Neural cell (in vitro differentiated cells): Measurements from ENCODE around the gene SH3RF3. TPM values are rescaled to one million over a fixed set of nuclear protein-coding genes. Genes with fewer than 3 reads are reported as not detected.

Source experiments
- H2AFZ ChIP-seq: fragments of 200-600, 300-800 bp; sonication (generic), shearing (Covaris generic); 2 replicates; pipeline ENCODE4 v1.6.0; 2014; ENCODE audit warnings: low read depth, mild to moderate bottlenecking, antibody characterized with exemption, low read length, moderate library complexity
- H3F3A ChIP-seq: fragments of 200-600 bp; shearing (Covaris generic); 2 replicates; pipeline ENCODE4 v1.6.1; 2016; ENCODE audit warnings: mild to moderate bottlenecking, moderate library complexity, mixed read lengths, antibody characterized with exemption, low read length; ENCODE audit not compliant: insufficient read depth, poor library complexity, severe bottlenecking
- H3K27ac ChIP-seq: fragments of 200-600, 300-800 bp; sonication (generic), shearing (Covaris generic); 2 replicates; pipeline ENCODE4 v1.5.1; 2014; ENCODE audit warnings: mild to moderate bottlenecking, low read length, moderate library complexity
- H3K27me3 ChIP-seq: fragments of 300-800, 200-600 bp; sonication (generic), shearing (Covaris generic); 2 replicates; pipeline ENCODE4 v1.6.0; 2014; ENCODE audit warnings: mild to moderate bottlenecking, low read depth, low read length, moderate library complexity; ENCODE audit not compliant: insufficient read depth
- H3K36me3 ChIP-seq: fragments of 300-800, 200-600 bp; sonication (generic), shearing (Covaris generic); 2 replicates; pipeline ENCODE4 v1.5.1; 2014; ENCODE audit warnings: mild to moderate bottlenecking, antibody characterized with exemption, low read length, moderate library complexity; ENCODE audit not compliant: insufficient read depth
- H3K4me2 ChIP-seq: fragments of 300-800, 200-600 bp; sonication (generic), shearing (Covaris generic); 2 replicates; pipeline ENCODE4 v1.6.0; 2014; ENCODE audit warnings: mild to moderate bottlenecking, low read length
- H3K4me3 ChIP-seq: fragments of 300-800, 200-600 bp; sonication (generic), shearing (Covaris generic); 2 replicates; pipeline ENCODE4 v1.5.1; 2014; ENCODE audit warnings: mild to moderate bottlenecking, low read length, moderate library complexity
- H3K79me2 ChIP-seq: fragments of 200-600 bp; shearing (Covaris generic); replicated peaks from 2 replicates; pipeline ENCODE4 v1.6.0; 2014; ENCODE audit warnings: mild to moderate bottlenecking, low read length, moderate library complexity; ENCODE audit not compliant: insufficient read depth
- H3K9ac ChIP-seq: fragments of 300-800, 200-600 bp; sonication (generic), shearing (Covaris generic); 2 replicates; pipeline ENCODE4 v1.6.1; 2016; ENCODE audit warnings: mild to moderate bottlenecking, low read length, mixed read lengths
- H3K9me2 ChIP-seq: fragments of 200-600 bp; shearing (Covaris generic); 2 replicates; pipeline ENCODE4 v1.6.1; 2016; ENCODE audit warnings: mild to moderate bottlenecking, low read length, mixed read lengths; ENCODE audit not compliant: insufficient read depth
- H3K9me3 ChIP-seq: fragments of 200-600, 300-800 bp; sonication (generic), shearing (Covaris generic); 2 replicates; pipeline ENCODE4 v1.6.1; 2016; ENCODE audit warnings: mild to moderate bottlenecking, mixed run types, low read length, moderate library complexity, mixed read lengths
- H4K20me1 ChIP-seq: fragments of 200-600 bp; shearing (Covaris generic); 2 replicates; pipeline ENCODE4 v1.6.1; 2016; ENCODE audit warnings: mild to moderate bottlenecking, mixed run types; ENCODE audit not compliant: insufficient read depth
- CTCF ChIP-seq: fragments of 450-650 bp; IDR thresholded peaks from 2 replicates; pipeline ENCODE4 v1.5.1; 2014; ENCODE audit warnings: antibody characterized with exemption, mild to moderate bottlenecking, moderate library complexity; ENCODE audit not compliant: poor library complexity, severe bottlenecking
- EP300 ChIP-seq: fragments of 450-650 bp; conservative IDR thresholded peaks from 2 replicates; pipeline ENCODE4 v1.6.1; 2014; ENCODE audit warnings: antibody characterized with exemption, mild to moderate bottlenecking, moderate library complexity; ENCODE audit not compliant: poor library complexity, severe bottlenecking
- EZH2 ChIP-seq: fragments of 200-600, 300-800 bp; shearing (Covaris generic), sonication (generic); IDR thresholded peaks from 2 replicates; pipeline ENCODE4 v1.6.1; 2014; ENCODE audit warnings: antibody characterized with exemption, low read length, borderline replicate concordance, mild to moderate bottlenecking; ENCODE audit not compliant: insufficient read depth, poor library complexity, severe bottlenecking
- MXI1 ChIP-seq: fragments of 450-650 bp; conservative IDR thresholded peaks from 2 replicates; pipeline ENCODE4 v1.6.1; 2014; ENCODE audit warnings: antibody characterized with exemption, mild to moderate bottlenecking; ENCODE audit not compliant: poor library complexity, severe bottlenecking
- POLR2AphosphoS5 ChIP-seq: IDR thresholded peaks from 2 replicates; pipeline ENCODE4 v1.6.1; 2012
- RAD21 ChIP-seq: fragments of 450-650 bp; conservative IDR thresholded peaks from 2 replicates; pipeline ENCODE4 v1.6.1; 2014; ENCODE audit warnings: antibody characterized with exemption, mild to moderate bottlenecking, moderate library complexity
- REST ChIP-seq: IDR thresholded peaks from 2 replicates; pipeline ENCODE4 v1.6.1; 2012; ENCODE audit warnings: borderline replicate concordance
- SMC3 ChIP-seq: fragments of 450-650 bp; conservative IDR thresholded peaks from 2 replicates; pipeline ENCODE4 v1.6.1; 2014; ENCODE audit warnings: antibody characterized with exemption, mild to moderate bottlenecking, moderate library complexity; ENCODE audit not compliant: poor library complexity
- TAF1 ChIP-seq: IDR thresholded peaks from 2 replicates; pipeline ENCODE4 v1.6.1; 2012; ENCODE audit warnings: low read depth
- polyA plus RNA-seq: library from polyadenylated mRNA; depleted of rRNA; stranded (reverse); fragments of >200 nt; gene quantifications from 2 replicates; pipeline ENCODE4 v1.2.3, GENCODE V29; 2014

Gene SH3RF3
- polyA plus RNA-seq, 1 donor from 2014 or later, result 0.53 TPM

- H4K20me1 ChIP-seq, result no peaks in the 10 kb centered on the region
- no peaks in the 10 kb centered on the region for H3K9me3 ChIP-seq
- no peak overlapping the region for H2AFZ ChIP-seq
- TF ChIP-seq RAD21 (no peak), EP300 (no peak), TAF1 (no peak), SMC3 (no peak), EZH2 (no peak)
- H3K79me2 ChIP-seq, result no peaks in the 10 kb centered on the region
- no peak overlapping the region for H3K27ac ChIP-seq
- no peak overlapping the region for H3K9ac ChIP-seq
- H3K4me2 ChIP-seq, result no peak overlapping the region
- no peak overlapping the region for H3K4me3 ChIP-seq
- no peaks in the 10 kb centered on the region for H3K27me3 ChIP-seq
- H3K36me3 ChIP-seq, result no peaks in the 10 kb centered on the region
- no peaks in the 10 kb centered on the region for H3F3A ChIP-seq
- H3K9me2 ChIP-seq, result no peaks in the 10 kb centered on the region
Observed at GRCh38 chr2:109403841-109404201, 274.8 kb downstream of the SH3RF3 start.

- no peaks in the 10 kb centered on the region for H3K36me3 ChIP-seq
- no peak overlapping the region for H3K4me2 ChIP-seq
- no peak overlapping the region for H2AFZ ChIP-seq
- H3K9me3 ChIP-seq, result no peaks in the 10 kb centered on the region
- H3K27ac ChIP-seq, result no peak overlapping the region
- no peaks in the 10 kb centered on the region for H4K20me1 ChIP-seq
- no peaks in the 10 kb centered on the region for H3F3A ChIP-seq
- H3K9ac ChIP-seq, result no peak overlapping the region
- no peak overlapping the region for H3K4me3 ChIP-seq
- H3K9me2 ChIP-seq, result no peaks in the 10 kb centered on the region
- TF ChIP-seq EZH2 (no peak), MXI1 (no peak), SMC3 (no peak), REST (no peak), POLR2AphosphoS5 (no peak), RAD21 (no peak), EP300 (no peak), TAF1 (no peak), CTCF (no peak)
- no peaks in the 10 kb centered on the region for H3K79me2 ChIP-seq
- no peaks in the 10 kb centered on the region for H3K27me3 ChIP-seq
Observed at GRCh38 chr2:109404681-109405080, 275.7 kb downstream of the SH3RF3 start.

- Histone ChIP-seq H3K79me2 (no peaks in the 10 kb centered on the region), H4K20me1 (no peaks in the 10 kb centered on the region), H3K4me3 (no peak overlapping the region), H3K36me3 (no peaks in the 10 kb centered on the region), H3K27me3 (no peaks in the 10 kb centered on the region), H3K9ac (no peak overlapping the region), H3K27ac (no peak overlapping the region), H3K9me3 (no peaks in the 10 kb centered on the region), H2AFZ (no peak overlapping the region), H3F3A (no peaks in the 10 kb centered on the region), H3K4me2 (no peak overlapping the region), H3K9me2 (no peaks in the 10 kb centered on the region)
- TF ChIP-seq TAF1 (no peak), EZH2 (no peak), REST (no peak), POLR2AphosphoS5 (no peak), RAD21 (no peak), EP300 (no peak), SMC3 (no peak)
Observed at GRCh38 chr2:109405873-109406272, 276.9 kb downstream of the SH3RF3 start.
